ENCODE measurements around the gene SHANK2.

SHANK2 gene

GRCh38 chr11:71252269-71252769 lies at the start of gene SHANK2:
SHANK2 (minus strand) TSS chr11:71252577; CDS start chr11:71147326, 105,251 bp downstream.
- DNase-seq, result no peak

DNA sequence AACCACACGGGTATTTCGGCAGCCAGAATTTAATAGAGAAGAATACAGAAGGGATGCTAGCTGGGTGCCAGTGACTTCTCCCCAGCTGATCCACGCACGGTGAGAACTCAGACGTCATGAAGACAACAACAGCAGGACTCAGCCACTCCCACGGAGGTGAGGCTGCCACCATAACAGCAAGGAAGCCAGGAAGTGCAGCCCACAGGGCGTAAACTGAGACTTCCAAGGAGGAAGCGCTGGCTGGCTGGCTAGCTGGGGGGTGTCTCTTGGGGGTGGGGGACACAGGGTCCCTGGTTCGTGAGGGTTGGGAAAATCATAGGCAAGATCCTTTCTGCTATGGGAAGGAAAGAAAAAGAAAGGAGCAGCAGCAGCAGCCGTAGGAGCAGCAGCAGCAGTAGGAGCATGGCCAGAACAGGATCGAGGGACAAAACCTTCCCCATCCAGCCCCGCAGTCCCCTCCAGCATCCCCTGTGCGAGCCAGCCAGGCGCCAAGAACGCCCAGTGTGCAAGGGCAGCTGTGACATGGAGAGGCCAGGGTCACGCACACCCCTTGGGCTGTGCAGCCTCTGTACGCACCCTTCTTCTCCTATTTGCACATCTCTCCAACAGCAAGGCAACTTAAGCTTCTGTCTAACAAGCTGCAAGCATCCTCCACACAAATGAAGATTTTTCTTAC lies 49.6 kb upstream of the SHANK2 start:
- DNase-seq, result no peak

- DNase-seq, result no peak
These were observed 48.9 kb upstream of the SHANK2 start for GRCh38 chr11:71301046-71301857.

- DNase-seq, result no peak
These were observed 47.8 kb upstream of the SHANK2 start for GRCh38 chr11:71300187-71300586.

DNA sequence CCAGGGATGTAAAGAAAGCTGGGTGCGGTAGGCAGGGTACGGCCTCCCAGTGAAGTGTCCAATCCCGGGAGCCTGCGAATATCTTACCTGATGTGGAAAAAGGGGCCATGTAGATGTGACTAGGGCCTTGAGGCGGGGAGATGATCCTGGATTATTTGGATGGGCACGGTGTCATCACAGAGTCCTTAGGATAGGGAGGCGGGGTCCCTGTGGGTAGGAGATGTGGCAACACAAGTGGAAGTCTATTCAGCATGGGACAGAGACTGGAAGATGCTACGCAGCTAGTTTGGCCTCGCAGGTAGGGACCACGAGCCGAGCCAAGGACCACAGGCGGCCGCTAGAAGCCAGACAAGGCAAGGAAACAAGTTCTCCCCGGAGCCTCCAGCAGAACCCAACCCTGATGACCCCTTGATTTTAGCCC lies 46.4 kb upstream of the SHANK2 start:
- DNase-seq, result no peak

DNA sequence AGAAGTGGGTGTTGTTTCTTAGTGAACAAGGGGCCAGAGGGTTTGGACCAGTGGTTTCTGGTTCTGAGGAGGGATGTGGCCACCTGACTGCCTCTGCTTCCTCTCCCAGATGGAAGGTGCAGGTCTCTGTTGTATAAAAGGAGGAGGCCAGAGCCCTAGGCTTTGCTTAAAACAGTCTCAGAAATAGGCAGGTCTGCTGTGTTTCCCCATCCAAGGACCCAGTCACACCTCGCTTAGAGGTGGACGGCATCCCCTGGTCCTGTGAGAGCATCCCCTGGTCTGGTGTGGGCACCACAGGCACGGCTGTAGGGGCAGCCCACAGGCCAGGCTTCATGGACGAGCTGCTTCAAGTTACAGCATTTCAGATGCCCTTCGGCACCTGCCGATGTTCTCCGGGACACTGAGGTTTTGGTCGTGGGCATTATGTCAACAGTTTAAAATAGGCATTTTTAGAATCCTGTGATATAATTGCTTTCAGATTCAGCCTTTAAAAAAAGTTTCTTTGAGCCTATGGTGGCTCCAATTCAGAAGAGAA lies 45.7 kb upstream of the SHANK2 start:
- DNase-seq, result no peak

DNA sequence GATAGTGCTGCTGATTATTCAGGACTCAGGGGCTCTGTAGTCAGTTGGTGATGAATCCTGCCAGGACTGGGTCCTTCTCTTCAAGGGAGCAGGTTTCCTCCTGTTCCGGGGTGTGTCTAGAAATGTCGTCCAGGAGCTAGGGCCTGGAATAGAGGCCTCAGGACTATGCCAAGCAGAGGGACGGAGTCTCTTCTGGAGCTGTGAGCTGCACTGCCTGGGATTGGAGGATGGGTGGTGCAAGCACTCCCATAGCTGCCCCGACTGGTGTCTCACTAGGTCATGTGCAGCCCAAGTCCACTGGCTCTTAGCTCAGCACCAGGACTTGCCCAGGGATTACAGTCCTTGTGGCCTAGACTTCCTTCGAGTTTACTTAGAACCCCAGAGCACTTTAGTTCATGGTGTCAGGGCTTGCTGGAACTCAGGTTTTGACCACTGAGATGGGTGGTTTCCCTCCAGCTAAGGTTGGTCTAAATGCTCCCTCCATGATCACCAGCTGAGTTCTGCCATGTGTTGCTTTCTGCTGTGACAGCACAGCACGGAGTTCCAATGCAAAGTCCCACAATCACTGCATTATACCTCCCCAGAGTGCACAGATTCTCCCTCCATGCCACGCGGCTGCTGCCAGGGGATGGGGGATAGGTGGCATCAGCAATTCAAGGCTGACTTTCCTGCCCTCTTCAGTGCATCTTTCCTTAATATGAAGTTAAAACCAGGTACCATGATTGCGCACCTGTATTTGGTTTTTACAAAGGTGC lies 42.6 kb upstream of the SHANK2 start:
- no peak for DNase-seq

DNA sequence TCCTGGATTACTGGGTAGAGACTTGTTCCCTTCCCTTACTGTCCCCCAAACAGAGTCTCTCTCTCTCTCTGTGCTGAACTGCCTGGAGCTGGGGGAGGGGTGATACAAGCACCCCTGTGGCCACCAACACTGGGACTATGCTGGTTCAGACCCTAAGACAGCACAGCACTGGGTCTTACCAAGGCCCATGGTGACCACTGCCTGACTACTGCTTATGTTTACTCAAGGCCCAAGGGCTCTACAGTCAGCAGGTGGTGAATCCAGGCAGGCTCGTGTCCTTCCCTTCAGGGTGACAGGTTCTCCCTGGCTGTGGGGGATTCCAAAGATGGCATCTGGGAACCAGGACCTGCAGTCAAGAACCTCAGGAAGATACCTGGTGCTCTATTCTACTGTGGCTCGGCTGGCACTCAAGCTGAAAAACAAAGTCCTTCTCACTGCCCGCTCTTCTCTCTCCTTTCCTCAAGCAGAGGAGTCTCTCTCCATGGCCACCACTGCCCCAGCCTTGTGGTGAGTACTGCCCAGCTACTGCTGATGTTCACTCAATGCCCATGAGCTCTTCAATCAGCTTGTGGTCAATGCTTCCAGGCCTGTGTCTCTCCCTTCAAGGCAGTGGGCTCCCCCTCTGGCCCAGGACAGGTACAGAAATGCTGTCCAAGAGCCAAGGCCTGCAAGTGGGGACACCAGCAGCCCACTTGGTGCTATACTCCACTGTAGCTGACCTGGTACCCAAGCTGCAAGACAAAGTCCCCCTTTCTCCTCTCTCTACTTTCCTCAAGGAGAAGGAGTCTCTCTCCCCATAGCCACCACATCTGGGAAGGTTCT lies 41.8 kb upstream of the SHANK2 start:
- no peak for DNase-seq

DNA sequence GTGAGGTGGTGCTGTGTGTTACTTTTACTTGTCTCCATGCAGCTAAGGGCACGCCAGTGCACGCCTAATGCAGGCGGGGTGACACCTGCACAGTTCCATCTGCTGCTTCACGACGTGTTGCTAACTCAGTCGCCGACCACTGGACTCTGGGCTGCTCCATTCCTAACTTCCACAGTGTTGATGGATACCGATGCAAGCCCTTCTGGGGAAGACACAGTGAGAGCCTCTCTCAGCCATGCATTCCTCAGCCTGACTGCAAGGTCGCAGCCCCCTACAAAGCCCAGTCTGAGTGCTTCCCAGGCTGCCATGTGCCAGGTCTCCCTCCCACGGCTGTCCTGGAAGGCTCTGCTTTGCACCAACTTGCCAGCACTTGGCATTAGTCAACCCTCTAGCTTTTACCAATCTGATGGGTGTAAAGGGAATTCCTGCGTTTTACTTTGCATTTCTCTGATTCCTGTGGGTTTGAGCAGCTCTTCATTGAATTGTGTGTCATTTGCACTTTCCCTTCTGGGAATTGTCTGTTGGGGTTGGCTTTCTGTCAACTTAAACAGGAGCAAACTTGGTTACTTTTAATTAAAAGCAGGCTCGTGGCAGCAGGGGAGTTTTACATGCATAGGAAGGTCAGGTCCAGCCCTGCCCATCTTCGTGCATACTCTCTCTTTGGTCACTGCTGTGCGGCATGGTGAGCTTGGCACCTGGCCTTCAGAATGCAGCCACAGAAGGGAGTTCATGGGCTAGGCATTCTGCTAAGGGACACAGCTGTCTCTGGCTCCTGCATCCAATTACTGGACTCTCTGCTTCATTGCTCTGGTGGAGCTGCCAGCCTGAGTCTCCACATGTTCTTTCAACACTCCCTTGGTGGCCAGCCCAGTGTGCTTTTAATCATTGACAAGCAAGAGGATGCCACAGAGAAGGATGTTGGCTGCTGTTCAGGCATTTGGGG lies 34.6 kb upstream of the SHANK2 start:
- DNase-seq, result no peak

GRCh38 chr11:71285111-71285510 lies 32.7 kb upstream of the SHANK2 start:
- no peak for DNase-seq

- DNase-seq, result no peak
These were observed 32.2 kb upstream of the SHANK2 start for GRCh38 chr11:71284525-71285092.

GRCh38 chr11:71283971-71284441 lies 31.6 kb upstream of the SHANK2 start:
- DNase-seq, result no peak

- no peak for DNase-seq
These were observed 30.4 kb upstream of the SHANK2 start for GRCh38 chr11:71282581-71283351.

DNA sequence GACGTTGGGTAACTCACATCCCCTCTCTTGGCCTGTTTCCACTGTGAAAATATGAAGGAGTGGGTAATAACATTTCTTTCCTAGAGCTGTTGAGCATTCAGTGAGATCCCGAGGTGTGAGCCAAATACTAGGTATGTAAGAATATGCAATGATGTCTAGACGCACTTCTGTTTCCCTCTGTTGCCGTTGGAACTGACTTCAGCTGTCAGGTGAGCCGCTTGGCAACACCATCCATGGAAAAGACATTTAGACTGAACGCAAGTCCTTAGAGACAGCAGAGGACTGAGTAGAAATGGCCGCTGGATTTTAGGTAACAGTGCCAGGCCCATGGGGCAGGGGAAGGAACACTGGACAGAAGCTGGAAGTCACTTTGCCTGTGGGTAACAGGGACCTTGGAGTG lies 29.5 kb upstream of the SHANK2 start:
- DNase-seq, result no peak

DNA sequence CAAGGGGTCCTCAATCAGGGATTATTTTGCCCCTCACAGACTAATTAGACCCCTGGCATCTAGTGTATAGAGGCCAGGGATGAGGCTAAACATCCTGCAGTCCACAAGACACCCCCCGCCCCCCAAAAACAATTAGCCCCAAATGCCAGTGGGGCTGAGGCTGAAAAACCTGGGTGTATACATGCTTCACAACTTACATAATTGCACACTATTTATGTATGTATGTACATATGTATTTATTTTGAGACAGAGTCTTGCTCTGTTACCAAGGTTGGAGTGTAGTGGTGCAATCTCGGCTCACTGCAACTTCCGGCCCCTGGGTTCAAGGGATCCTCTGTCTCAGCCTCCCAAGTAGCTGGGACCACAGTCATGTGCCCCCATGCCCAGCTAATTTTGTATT lies 28.8 kb upstream of the SHANK2 start:
- DNase-seq, result no peak

GRCh38 chr11:71279916-71280645 lies 27.7 kb upstream of the SHANK2 start:
- no peak for DNase-seq

DNA sequence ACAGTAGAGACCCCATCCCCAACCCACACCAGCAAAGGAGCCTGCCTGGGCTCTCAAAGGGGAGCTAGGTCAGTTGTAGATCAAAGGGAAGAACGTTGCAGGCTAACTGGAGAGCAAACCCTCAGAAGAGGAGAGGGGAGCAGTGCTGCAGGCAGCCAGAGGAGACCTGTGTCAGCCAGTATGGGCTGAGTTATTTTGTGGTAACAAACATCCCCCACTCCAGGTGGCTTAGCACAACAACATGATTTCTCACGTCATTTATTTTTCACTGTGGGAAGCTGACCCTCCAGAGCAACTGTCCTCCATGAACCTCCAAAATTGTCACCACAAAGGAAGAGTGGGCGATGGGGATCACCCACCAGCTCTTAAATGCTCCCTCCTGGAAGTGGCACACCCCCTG lies 19.8 kb upstream of the SHANK2 start:
- DNase-seq, result no peak

DNA sequence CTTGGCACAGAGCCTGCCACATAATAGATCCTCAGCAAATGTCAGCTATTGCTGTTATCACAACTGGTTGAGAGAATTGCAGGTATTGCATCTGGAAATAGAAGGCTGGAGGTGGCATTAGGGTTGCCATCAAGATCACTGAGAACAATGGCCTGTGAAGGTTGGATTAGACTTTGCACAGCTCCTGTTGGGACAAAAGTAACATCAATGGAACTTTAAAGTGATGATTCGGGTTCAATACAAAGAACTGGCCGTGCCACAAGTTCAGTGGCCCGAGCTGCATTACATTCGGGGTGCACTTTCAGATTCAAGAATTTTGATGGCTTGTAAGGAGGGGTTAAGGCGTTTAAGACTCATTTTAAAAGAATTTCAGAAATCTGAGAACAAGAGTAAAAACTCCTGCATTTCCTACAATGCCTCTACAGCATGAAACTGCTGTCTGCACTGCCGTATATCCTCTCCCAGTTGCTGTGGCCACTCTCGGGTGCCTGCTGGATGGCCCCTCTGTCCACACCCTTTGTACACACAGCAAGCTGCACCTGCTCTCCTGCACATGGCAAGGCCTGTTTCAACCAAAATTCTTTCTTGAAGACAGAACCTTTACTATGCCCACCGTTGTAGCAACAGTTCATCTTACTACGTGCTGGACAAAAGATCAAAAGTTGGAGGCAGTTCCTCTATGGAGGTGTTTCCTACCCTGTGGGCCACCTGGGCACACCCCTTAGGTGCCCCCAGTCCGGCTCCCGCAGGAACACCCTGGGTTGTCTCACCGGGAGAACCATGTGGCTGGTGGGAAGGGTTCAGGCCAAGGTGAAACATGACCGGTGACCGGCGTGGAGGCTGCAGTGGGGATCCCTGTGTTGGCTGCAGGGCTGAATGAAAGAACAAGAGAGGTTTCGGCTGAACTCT lies 17.5 kb upstream of the SHANK2 start:
- no peak for DNase-seq

Data from NCI-H187 treated with DMSO at 0.1 percent for 48 hours (cell line).